ENCODE results near the gene SAMD4B. TPM values are rescaled to one million over a fixed set of nuclear protein-coding genes. Genes with fewer than 3 reads are reported as not detected.

Gene SAMD4B
- total and polyA plus RNA-seq, 10 of the 15 experiments (the other 5 are each of a cell fraction or from before 2014, with no cell fraction given) = 2.4 to 43.3 (median 23.9) TPM

DNA sequence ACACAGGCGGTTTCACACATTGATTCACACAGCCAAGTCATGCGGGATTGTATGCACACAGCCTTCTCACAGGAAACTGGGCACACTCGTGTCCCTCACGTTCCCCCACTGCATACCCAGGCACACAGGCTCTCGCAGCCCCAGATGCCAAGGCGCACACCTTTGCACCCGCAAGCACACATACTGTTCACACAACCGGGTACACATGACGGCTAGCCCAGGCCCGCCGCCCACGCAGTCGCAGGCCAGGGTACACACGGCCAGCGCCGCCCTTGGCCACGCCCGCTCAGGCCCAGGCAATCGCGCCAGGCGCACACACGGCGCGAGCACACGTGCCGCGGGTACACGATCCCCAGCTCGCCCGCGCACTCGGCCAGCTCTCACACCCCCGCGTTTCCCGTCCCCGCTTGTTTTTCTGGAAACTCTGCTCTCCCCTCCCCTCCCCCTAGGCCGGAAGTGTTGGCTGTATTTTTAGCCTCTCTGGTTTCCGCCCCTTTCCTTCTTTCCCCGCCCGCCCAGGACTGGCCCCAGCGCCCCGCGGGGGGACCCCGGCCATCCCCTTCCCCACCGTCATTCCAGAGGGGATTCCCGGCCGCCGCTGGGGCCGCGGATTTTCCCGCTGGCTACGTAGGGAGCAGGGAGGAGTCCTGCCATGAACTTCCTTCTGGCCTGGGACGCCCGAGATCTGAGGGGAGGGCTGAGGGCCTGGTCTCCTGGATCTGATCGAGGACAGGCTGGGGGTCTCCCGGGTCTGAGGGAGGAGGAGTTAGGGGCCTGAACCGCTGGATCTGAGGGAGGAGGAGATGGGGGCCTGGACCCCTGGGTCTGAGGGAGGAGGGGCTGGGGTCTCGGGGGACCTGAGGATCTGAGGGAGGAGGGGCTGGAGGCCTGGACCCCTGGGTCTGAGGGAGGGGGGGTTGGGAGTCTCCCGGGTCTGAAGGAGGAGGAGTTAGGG lies 60.4 kb downstream of the SAMD4B start:
- in situ Hi-C loops (cut with MboI) = no loop called here
- DNase-seq (ENCODE audit: low read depth, low spot score) (peak; percentile 78), FAIRE-seq (peak; percentile 31), ATAC-seq (peak; percentile 18)
- Histone ChIP-seq H3K9me3 (replicated peaks; ENCODE audit: control insufficient read depth, insufficient read depth, low read length) (no peaks in the 10 kb centered on the region), H3K9ac (ENCODE audit: control insufficient read depth, insufficient read depth, low read length) (peak overlapping the region; percentile 90), H3K4me2 (ENCODE audit: control insufficient read depth, insufficient read depth) (peak overlapping the region; percentile 100), H2AFZ (ENCODE audit: control insufficient read depth, low read depth, low read length) (no peak overlapping the region; the same call in 1 of the 2 replicates), H3K4me1 (ENCODE audit: control insufficient read depth, insufficient read depth, low read length) (peaks cover 71% of the 10 kb centered on the region), H3K27me3 (replicated peaks in 1 of 2; ENCODE audit: control insufficient read depth in 2 of 2, insufficient read depth in 2 of 2, low read length in 1 of 2) (no peaks in the 10 kb centered on the region), H3K79me2 (ENCODE audit: control insufficient read depth, insufficient read depth, low read length) (peaks cover 43% of the 10 kb centered on the region), H4K20me1 (ENCODE audit: control insufficient read depth, insufficient read depth) (no peaks in the 10 kb centered on the region), H3K36me3 (ENCODE audit: control insufficient read depth in 2 of 2, insufficient read depth in 2 of 2, low read length in 1 of 2) (no peaks in the 10 kb centered on the region), H3K27ac (ENCODE audit: control insufficient read depth, insufficient read depth) (peak overlapping the region; percentile 100), H3K4me3 (peak overlapping the region; percentile 82)
- ChIA-PET SMC1A (ENCODE audit: uncharacterized antibody, unreplicated experiment) (interaction anchor here (8.7 kb wide), 1 partner anchor 9 kb away, joined by 146 read pairs; the partner anchor contains the start of gene PLEKHG2), CTCF (interaction anchor here (1.7 to 7.4 kb wide), 4 partner anchors 9 to 131 kb away, joined by 4 to 218 read pairs (median 14); partner anchors contain the start of genes EID2B and PLEKHG2), RAD21 (ENCODE audit: unreplicated experiment) (interaction anchor here (1.0 to 6.7 kb wide), 4 partner anchors 9 to 568 kb away, joined by 3 to 159 read pairs (median 8); partner anchors contain the start of genes MED29, PAF1 and PLEKHG2), POLR2A (interaction anchor here (1.6 to 2.9 kb wide), 4 partner anchors 9 to 60 kb away, joined by 3 to 37 read pairs (median 12); partner anchors contain the start of genes MED29, PAF1, PLEKHG2 and SAMD4B)
- intact Hi-C loops (cut with micrococcal nuclease; ENCODE audit: unreplicated experiment) = loop anchor here (10.0 kb wide), 1 partner anchor 428 kb away; the partner anchor contains the start of gene FBXO17
- WGBS (ENCODE audit: insufficient coverage, insufficient replicate concordance, low lambda C conversion rate, missing lambda C conversion rate) = 1% methylated on average over 42 of the region's 59 CpGs
- BruUV-seq (replicated peaks) = no TSS peak
- TF ChIP-seq CHD2 (IDR thresholded peaks at IDR 0.05; ENCODE audit: borderline replicate concordance, low read depth, low read length) (peak; percentile 82; the same call in 1 of the 2 replicates), BMI1 (IDR thresholded peaks at IDR 0.05; ENCODE audit: borderline replicate concordance) (peak; percentile 21; the same call in 1 of the 2 replicates), PAX5 (IDR thresholded peaks at IDR 0.05; ENCODE audit: borderline replicate concordance, low read depth, low read length) (peak; percentile 62; the same call in 1 of the 2 replicates), TCF3 (IDR thresholded peaks at IDR 0.05; ENCODE audit: borderline replicate concordance, insufficient read depth, low read depth, low read length) (peak; percentile 80), ZNF217 (IDR thresholded peaks at IDR 0.05) (peak; percentile 69), RELA (IDR thresholded peaks at IDR 0.05; ENCODE audit: borderline replicate concordance, partially characterized antibody) (peak; percentile 42), NFXL1 (IDR thresholded peaks at IDR 0.05; ENCODE audit: borderline replicate concordance) (no peak), FOXM1 (IDR thresholded peaks at IDR 0.05; ENCODE audit: low read depth, low read length) (no peak), CREM (IDR thresholded peaks at IDR 0.05; ENCODE audit: low read depth) (peak; percentile 19; the same call in 1 of the 2 replicates), RFX5 (IDR thresholded peaks at IDR 0.05; ENCODE audit: low read depth, low read length) (0 out of 2 replicates have a peak, but pooled peaks have one; percentile 44), RB1 (IDR thresholded peaks at IDR 0.05; ENCODE audit: borderline replicate concordance) (no peak), EP300 (IDR thresholded peaks at IDR 0.05; ENCODE audit: borderline replicate concordance in 1 of 2, control insufficient read depth in 1 of 2, low read depth in 2 of 2, low read length in 2 of 2) (peak; percentile 55 to 79; a peak in 3 of 4 replicates)
- TF ChIP-seq, protein P1, sequence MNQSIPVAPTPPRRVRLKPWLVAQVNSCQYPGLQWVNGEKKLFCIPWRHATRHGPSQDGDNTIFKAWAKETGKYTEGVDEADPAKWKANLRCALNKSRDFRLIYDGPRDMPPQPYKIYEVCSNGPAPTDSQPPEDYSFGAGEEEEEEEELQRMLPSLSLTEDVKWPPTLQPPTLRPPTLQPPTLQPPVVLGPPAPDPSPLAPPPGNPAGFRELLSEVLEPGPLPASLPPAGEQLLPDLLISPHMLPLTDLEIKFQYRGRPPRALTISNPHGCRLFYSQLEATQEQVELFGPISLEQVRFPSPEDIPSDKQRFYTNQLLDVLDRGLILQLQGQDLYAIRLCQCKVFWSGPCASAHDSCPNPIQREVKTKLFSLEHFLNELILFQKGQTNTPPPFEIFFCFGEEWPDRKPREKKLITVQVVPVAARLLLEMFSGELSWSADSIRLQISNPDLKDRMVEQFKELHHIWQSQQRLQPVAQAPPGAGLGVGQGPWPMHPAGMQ (IDR thresholded peaks at IDR 0.05; ENCODE audit: borderline replicate concordance) = no peak
- TF ChIP-seq, protein P2, sequence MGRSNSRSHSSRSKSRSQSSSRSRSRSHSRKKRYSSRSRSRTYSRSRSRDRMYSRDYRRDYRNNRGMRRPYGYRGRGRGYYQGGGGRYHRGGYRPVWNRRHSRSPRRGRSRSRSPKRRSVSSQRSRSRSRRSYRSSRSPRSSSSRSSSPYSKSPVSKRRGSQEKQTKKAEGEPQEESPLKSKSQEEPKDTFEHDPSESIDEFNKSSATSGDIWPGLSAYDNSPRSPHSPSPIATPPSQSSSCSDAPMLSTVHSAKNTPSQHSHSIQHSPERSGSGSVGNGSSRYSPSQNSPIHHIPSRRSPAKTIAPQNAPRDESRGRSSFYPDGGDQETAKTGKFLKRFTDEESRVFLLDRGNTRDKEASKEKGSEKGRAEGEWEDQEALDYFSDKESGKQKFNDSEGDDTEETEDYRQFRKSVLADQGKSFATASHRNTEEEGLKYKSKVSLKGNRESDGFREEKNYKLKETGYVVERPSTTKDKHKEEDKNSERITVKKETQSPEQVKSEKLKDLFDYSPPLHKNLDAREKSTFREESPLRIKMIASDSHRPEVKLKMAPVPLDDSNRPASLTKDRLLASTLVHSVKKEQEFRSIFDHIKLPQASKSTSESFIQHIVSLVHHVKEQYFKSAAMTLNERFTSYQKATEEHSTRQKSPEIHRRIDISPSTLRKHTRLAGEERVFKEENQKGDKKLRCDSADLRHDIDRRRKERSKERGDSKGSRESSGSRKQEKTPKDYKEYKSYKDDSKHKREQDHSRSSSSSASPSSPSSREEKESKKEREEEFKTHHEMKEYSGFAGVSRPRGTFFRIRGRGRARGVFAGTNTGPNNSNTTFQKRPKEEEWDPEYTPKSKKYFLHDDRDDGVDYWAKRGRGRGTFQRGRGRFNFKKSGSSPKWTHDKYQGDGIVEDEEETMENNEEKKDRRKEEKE (IDR thresholded peaks at IDR 0.05) = no peak
- TF ChIP-seq, protein P3, sequence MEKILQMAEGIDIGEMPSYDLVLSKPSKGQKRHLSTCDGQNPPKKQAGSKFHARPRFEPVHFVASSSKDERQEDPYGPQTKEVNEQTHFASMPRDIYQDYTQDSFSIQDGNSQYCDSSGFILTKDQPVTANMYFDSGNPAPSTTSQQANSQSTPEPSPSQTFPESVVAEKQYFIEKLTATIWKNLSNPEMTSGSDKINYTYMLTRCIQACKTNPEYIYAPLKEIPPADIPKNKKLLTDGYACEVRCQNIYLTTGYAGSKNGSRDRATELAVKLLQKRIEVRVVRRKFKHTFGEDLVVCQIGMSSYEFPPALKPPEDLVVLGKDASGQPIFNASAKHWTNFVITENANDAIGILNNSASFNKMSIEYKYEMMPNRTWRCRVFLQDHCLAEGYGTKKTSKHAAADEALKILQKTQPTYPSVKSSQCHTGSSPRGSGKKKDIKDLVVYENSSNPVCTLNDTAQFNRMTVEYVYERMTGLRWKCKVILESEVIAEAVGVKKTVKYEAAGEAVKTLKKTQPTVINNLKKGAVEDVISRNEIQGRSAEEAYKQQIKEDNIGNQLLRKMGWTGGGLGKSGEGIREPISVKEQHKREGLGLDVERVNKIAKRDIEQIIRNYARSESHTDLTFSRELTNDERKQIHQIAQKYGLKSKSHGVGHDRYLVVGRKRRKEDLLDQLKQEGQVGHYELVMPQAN (conservative IDR thresholded peaks at IDR 0.05) = peak; percentile 14; the same call in 1 of the 2 replicates
